A549 treated with GW870086 at 1 μM for 4 hours (cell line): Measurements from ENCODE around the gene NEK9. TPM values are rescaled to one million over a fixed set of nuclear protein-coding genes. Genes with fewer than 3 reads are reported as not detected.

Experiments
- total RNA-seq: library from RNA; stranded (reverse); fragments of 200-300 nt; extraction: Qiagen RNA extraction; gene quantifications from 5 replicates; pipeline ENCODE4 v1.2.3, GENCODE V29; 2022; ENCODE audit warnings: low read depth

The NEK9 gene
- 27.7 to 34.1 TPM (median 32.4 TPM) in 5 replicates for total RNA-seq

DNA sequence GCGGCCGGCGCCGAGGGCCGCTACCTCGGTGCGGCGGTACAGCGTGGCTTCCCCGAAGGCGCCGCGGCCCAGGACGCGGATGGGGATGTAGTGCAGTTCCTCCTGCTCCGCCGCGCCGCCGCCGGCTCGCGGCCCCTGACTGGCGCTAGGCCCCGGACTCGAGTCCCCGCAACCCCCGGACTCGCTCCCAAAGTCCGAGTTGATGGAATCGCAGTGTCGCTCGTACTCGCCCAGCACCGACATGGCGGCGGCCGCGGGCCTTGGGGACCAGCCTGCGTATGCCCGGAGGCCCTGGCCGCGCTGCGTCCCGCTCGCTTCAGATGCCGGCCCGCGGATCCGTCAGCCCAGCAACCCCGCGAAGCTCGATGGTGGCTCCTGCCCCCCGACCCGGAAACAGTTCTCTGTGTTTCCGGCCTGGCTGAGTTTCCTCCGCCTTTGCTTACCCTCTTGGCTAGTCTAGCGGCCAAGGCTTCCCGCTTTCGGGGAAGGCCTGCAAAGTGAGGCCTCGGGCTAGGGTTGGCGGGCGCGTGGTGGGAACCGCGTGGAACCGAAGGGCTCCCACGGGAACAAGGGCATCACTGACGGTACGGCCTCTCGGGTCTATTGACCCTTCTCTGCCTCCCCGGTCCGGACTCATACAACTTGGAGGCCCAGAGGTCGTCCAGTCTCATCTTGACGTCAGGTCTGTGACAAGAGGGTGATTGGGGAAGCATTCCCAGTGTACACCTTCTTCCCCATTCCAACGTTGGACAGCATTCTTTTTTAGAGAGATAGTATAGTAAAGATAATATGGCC lies at the start of gene NEK9:
Gene NEK9, minus strand, starts transcription at position 370 of the 795 bp plus-strand sequence. Its CDS starts 127 bp downstream, at position 243.

DNA sequence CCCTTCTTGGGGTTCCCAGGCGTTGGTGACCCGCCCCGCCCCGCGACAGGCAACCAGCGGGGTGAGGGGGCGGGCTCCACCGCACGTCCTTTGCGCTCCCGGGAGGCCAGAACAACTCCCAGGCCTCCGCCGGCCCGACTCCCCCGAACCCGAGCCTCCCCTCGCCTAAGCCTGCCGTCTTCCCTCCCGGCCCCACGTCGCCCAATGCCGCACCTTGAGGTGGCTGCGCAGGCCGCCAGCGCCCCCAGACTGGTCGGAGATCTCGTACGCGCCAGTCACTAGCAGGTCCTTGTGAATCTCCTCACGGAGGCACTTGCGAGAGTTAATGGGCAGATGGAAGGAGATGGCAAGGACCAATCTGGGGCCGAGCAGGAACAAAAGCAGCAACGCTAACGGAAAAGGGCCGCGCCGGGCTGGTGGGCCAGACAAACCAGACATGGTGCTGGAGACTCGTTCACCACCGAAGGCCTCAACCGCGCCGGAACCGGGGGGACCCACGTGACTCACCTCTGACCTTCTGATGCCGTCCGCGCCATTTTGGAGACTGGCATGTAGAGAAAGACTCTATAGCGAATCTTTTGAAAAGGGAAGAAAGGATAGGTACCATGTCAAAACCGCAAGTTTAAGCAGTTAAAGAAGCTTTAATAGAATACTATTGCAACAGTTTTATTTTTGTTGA lies 49.4 kb upstream of the NEK9 start, which contains the start of gene TMED10:
Gene TMED10, minus strand, starts transcription at position 471 of the 679 bp plus-strand sequence. Its CDS starts 33 bp downstream, at position 438.

DNA sequence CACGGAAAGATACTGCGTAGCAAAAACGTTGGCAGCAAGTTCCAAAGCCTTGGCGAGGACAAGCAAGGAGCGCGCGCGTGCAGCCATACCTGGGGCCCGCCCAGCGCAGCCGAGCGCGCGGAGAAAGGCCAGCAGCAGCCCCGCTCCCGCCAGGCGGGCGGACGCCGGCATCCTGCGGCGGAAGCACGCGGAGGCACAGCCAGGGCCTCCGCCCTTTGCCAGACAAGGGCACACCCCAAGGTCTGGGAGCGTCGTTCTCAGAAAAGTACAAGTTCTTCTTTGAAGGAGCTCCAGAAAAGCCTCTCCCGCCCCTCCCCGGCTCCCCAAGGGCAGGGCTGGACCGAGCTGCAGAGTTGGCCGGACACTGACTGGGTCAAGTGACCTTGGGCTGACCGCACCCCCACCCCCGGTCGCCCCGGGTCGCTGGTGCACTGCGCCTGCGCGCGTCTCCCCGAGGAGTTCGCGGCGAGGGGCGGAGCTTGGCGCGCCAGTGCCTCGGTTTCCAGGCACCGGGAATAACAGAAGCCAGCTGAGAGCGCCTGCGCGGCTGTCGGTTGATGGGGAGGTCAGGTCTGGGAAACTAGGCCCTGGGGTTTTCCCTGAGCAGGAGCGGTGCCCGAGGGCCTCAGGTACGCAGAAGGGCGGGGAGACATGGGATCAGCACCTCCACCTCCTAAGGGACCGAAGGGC lies 57.6 kb downstream of the NEK9 start, which contains the start of gene ZC2HC1C:
Gene ZC2HC1C, plus strand, starts transcription at position 521 of the 690 bp plus-strand sequence. CDS start 933 bp downstream, outside the sequence.

DNA sequence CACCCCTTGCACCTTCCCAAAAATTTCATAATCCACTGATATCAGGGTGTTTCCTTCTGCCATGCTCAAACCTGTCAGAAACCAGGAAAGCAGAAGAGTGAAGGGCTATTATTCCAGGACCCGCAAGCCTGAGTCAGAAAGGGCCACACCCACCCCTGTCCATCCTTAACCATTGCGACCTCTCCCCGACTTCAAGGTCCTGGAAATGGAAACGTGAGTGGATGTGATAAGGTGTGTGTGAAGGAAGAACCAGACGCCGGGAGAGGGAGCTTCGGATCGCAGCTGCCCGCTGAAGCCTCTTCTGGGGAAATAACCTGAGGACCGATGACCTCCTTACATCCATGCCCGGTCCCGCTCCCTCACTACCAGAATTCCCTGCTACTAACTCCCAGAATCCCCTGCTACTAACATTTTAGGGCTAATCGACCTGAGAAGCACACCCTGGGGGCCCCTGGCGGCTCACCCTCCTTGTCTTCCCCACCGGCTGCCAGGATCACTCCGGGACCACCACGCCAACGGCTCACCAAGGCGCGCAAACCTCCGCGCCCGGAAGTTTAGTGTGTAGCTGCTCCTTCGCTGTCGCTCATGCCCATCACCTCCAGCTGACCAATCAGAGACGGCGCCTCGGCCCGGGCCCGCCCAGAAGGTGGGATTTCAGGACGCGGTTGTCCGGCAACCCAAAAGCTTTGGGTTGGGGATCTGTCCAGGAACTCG lies 63.2 kb downstream of the NEK9 start, which contains the start of gene ACYP1:
Gene ACYP1, minus strand, starts transcription at position 534 of the 714 bp plus-strand sequence. Its CDS starts 471 bp downstream, at position 63.

DNA sequence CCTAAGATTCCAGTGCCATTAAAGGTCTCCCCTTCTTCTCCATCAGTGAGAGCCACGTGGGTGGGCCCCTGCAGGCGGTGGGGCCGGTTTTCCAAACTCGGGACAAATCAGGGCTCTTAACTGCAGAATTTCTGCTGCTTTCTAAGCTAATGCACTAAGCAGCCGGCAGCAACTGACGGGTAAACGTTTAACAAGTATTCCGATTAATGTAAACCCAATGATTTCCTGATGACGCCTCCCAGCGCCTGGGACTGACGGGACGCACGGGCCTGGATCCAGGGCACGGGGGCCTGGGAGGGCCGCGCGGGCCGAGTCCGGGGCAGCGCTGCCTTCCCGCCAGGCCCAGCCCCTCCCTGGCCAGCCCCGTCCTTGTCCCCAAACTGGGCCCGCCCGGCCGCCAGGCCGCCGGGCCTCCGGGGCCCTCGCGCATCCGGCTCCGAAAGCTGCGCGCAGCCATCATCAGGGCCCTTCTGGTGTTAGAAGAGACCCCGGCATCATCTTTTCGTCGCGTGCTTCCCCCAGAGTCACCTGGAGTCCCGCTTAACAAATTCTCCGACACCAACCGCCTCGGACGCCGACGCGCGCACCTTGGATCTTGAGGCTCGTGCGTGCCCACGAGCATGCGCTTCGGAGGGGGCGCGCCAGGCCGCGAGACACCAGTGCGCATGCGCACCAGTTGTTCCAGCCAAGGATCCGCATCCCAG lies 75.8 kb downstream of the NEK9 start, which contains the start of gene MLH3:
Gene MLH3, minus strand, starts transcription at position 616 of the 704 bp plus-strand sequence. CDS start 1,812 bp downstream, outside the sequence.

Other genes with a start within 250 kb of the NEK9 start
- 94.5 to 103 TPM (median 98.4 TPM) in 5 replicates for gene DLST, start 245.1 kb downstream of the NEK9 start, total RNA-seq
- gene RPS6KL1, start 203.8 kb downstream of the NEK9 start, total RNA-seq = 0.27 to 0.80 TPM (median 0.49 TPM) in 5 replicates
- 3.4 to 5.1 TPM (median 4.2 TPM) in 5 replicates for gene PGF, start 171.5 kb downstream of the NEK9 start, total RNA-seq
- gene EIF2B2, start 124.1 kb downstream of the NEK9 start, total RNA-seq = 74.0 to 78.7 TPM (median 77.3 TPM) in 5 replicates
- gene MLH3, start 75.6 kb downstream of the NEK9 start, total RNA-seq = 16.6 to 21.9 TPM (median 19.2 TPM) in 5 replicates
- gene ACYP1, start 63.0 kb downstream of the NEK9 start, total RNA-seq = 21.4 to 30.5 TPM (median 25.7 TPM) in 5 replicates
- gene ZC2HC1C, start 57.4 kb downstream of the NEK9 start, total RNA-seq = 4.3 to 6.0 TPM (median 5.5 TPM) in 5 replicates
- 247 to 315 TPM (median 274 TPM) in 5 replicates for gene TMED10, start 49.6 kb upstream of the NEK9 start, total RNA-seq
- 7.7 to 11.6 TPM (median 9.4 TPM) in 5 replicates for gene FOS, start 151.8 kb upstream of the NEK9 start, total RNA-seq